Thoracic aorta (tissue), 2 donors: ENCODE data around the gene THADA. TPM values are rescaled to one million over a fixed set of nuclear protein-coding genes. Genes with fewer than 3 reads are reported as not detected.

Source experiments
- ATAC-seq: fragments of 150-250 bp; one replicate; pipeline ENCODE4 v1.8.0; 2017; ENCODE audit warnings: low read depth; ENCODE audit not compliant: insufficient number of reproducible peaks, low FRiP score
- DNase-seq: peaks from one replicate; pipeline ENCODE4 v3.0.0-alpha.2; 2020; ENCODE audit warnings: low spot score
- H3K27ac ChIP-seq, 2 donors: fragments of 200-600 bp; sonication (generic); 1 replicate in 1 of 2; 2 replicates in 1 of 2; pipeline ENCODE4 v1.5.1; 2016; ENCODE audit warnings: mild to moderate bottlenecking in 2 of 2, moderate library complexity in 2 of 2
- H3K27me3 ChIP-seq: fragments of 200-600 bp; sonication (generic); replicated peaks from 2 replicates; pipeline ENCODE4 v1.6.0; 2016; ENCODE audit warnings: mild to moderate bottlenecking; ENCODE audit not compliant: insufficient read depth
- H3K36me3 ChIP-seq: fragments of 200-600 bp; sonication (generic); one replicate; pipeline ENCODE4 v1.5.1; 2016
- H3K4me1 ChIP-seq, 2 donors: fragments of 200-600 bp; sonication (generic); 1 replicate in 1 of 2; 2 replicates in 1 of 2; pipeline versions ENCODE4 v1.5.1 to v1.6.0; 2016; ENCODE audit warnings: low read depth in 2 of 2, mild to moderate bottlenecking in 1 of 2; ENCODE audit not compliant: control insufficient read depth in 1 of 2
- H3K4me3 ChIP-seq: fragments of 200-600 bp; sonication (generic); 2 replicates; pipeline ENCODE4 v1.5.1; 2016; ENCODE audit warnings: mild to moderate bottlenecking
- H3K9me3 ChIP-seq: fragments of 200-600 bp; sonication (generic); 2 replicates; pipeline ENCODE4 v1.5.1; 2016
- CTCF ChIP-seq: fragments of 200-600 bp; sonication (generic); IDR thresholded peaks from one replicate; pipeline ENCODE4 v1.5.1; 2019; ENCODE audit warnings: antibody characterized with exemption
- total RNA-seq, 2 donors: library from RNA; depleted of rRNA; stranded (reverse); fragments of >200 nt; gene quantifications; one replicate each; pipeline versions ENCODE4 v1.1.0 to v1.2.3, GENCODE V29; 2016

The THADA gene
- total RNA-seq, 2 donors from 2014 or later: 33.3 to 46.6 TPM

GRCh38 chr2:43495727-43496126, 100.1 kb downstream of the THADA start:
- DNase-seq (no peak), ATAC-seq (no peak)
- H3K36me3 ChIP-seq: peaks cover 4% of the 10 kb centered on the region
- H3K9me3 ChIP-seq: no peaks in the 10 kb centered on the region
- TF ChIP-seq CTCF: no peak
- no peaks in the 10 kb centered on the region for H3K4me1 ChIP-seq
- no peaks in the 10 kb centered on the region for H3K27me3 ChIP-seq
- no peak overlapping the region for H3K27ac ChIP-seq
- H3K4me3 ChIP-seq: no peak overlapping the region

- no peak for ATAC-seq
These were observed 101.9 kb downstream of the THADA start for GRCh38 chr2:43493954-43494353.

GRCh38 chr2:43491065-43491639, 104.7 kb downstream of the THADA start:
- DNase-seq (no peak), ATAC-seq (no peak)
- H3K4me3 ChIP-seq: no peak overlapping the region
- H3K27ac ChIP-seq: no peak overlapping the region
- no peak for TF ChIP-seq CTCF
- H3K9me3 ChIP-seq: no peaks in the 10 kb centered on the region
- H3K4me1 ChIP-seq: peaks cover 8 to 16% of the 10 kb centered on the region in 2 donors
- H3K36me3 ChIP-seq: no peaks in the 10 kb centered on the region
- no peaks in the 10 kb centered on the region for H3K27me3 ChIP-seq

More at GRCh38 chr2:43493954-43494353, 101.9 kb downstream of the THADA start:
- no peaks in the 10 kb centered on the region for H3K27me3 ChIP-seq
- H3K4me1 ChIP-seq: no peaks in the 10 kb centered on the region
- no peak for TF ChIP-seq CTCF
- H3K36me3 ChIP-seq: peaks cover 4% of the 10 kb centered on the region
- DNase-seq: no peak
- H3K9me3 ChIP-seq: no peaks in the 10 kb centered on the region
- H3K27ac ChIP-seq: no peak overlapping the region
- H3K4me3 ChIP-seq: no peak overlapping the region

- Histone ChIP-seq H3K9me3 (no peaks in the 10 kb centered on the region), H3K4me3 (no peak overlapping the region), H3K4me1 (peaks cover 15 to 25% of the 10 kb centered on the region in 2 donors), H3K27ac (no peak overlapping the region), H3K27me3 (no peaks in the 10 kb centered on the region), H3K36me3 (no peaks in the 10 kb centered on the region)
- DNase-seq (no peak), ATAC-seq (no peak)
- no peak for TF ChIP-seq CTCF
These were observed 105.5 kb downstream of the THADA start for GRCh38 chr2:43490252-43490786.

GRCh38 chr2:43488737-43489136, 107.1 kb downstream of the THADA start:
- H3K27ac ChIP-seq: peak overlapping the region in 1 of 2 donors; percentile 32

More at GRCh38 chr2:43488737-43489136, 107.1 kb downstream of the THADA start:
- H3K4me1 ChIP-seq: peaks cover 15 to 40% of the 10 kb centered on the region in 2 donors
- H3K4me3 ChIP-seq: no peak overlapping the region
- ATAC-seq (no peak), DNase-seq (no peak)
- no peaks in the 10 kb centered on the region for H3K27me3 ChIP-seq
- H3K9me3 ChIP-seq: no peaks in the 10 kb centered on the region
- no peaks in the 10 kb centered on the region for H3K36me3 ChIP-seq
- TF ChIP-seq CTCF: no peak
